HEK293 (cell line): ENCODE results near the gene BHLHE41.

ENCODE experiments used
- CTCF ChIA-PET: fragments of 350-600 bp; formaldehyde crosslinking; extraction: SDS; loops from one replicate; lab custom pipeline; 2021; ENCODE audit warnings: antibody characterized with exemption; lab: Yijun Ruan, JAX
- POLR2A ChIA-PET: fragments of 300-600 bp; formaldehyde crosslinking; extraction: SDS; loops from one replicate; lab custom pipeline; 2020; ENCODE audit warnings: antibody characterized with exemption, inconsistent platforms; lab: Yijun Ruan, JAX
- H3K27ac ChIP-seq: fragments of 200-500 bp; sonication (Bioruptor generic); 2 replicates; pipeline ENCODE4 v1.5.1; 2014; ENCODE audit warnings: low read depth, low read length, control low read depth, inconsistent platforms; ENCODE audit errors: extremely low read depth
- H3K36me3 ChIP-seq, 2 experiments: fragments of 200-500 bp in 1 of 2; sonication (Bioruptor generic) in 1 of 2; 1 replicate in 1 of 2; 2 replicates in 1 of 2; pipeline ENCODE4 v1.5.1; 2014 to 2017; ENCODE audit warnings: inconsistent platforms in 2 of 2, low read length in 2 of 2; ENCODE audit not compliant: control insufficient read depth in 2 of 2, insufficient read depth in 1 of 2
- H3K4me1 ChIP-seq: fragments of 200-500 bp; sonication (Bioruptor generic); 2 replicates; pipeline ENCODE4 v1.5.1; 2014; ENCODE audit warnings: mild to moderate bottlenecking, low read length, inconsistent platforms; ENCODE audit not compliant: control insufficient read depth, insufficient read depth
- H3K4me3 ChIP-seq: 2 replicates; pipeline ENCODE4 v1.5.1; 2011; ENCODE audit warnings: low read depth, mild to moderate bottlenecking, control low read depth, low read length, moderate library complexity
- H3K9me3 ChIP-seq: fragments of 200-500 bp; sonication (Bioruptor generic); 2 replicates; pipeline ENCODE4 v1.5.1; 2014; ENCODE audit warnings: low read depth, low read length, inconsistent platforms; ENCODE audit not compliant: control insufficient read depth, insufficient read depth
- AEBP2 ChIP-seq: fragments of 450-650 bp; formaldehyde crosslinking; IDR thresholded peaks from 2 replicates; pipeline ENCODE4 v1.5.1; 2016; ENCODE audit warnings: missing biosample characterization, missing genetic modification characterization, borderline replicate concordance
- GFI1B ChIP-seq: fragments of 450-650 bp; formaldehyde crosslinking; IDR thresholded peaks from 2 replicates; pipeline ENCODE4 v1.5.1; 2016; ENCODE audit warnings: missing biosample characterization, missing genetic modification characterization
- HOXC10 ChIP-seq: sonication (generic); formaldehyde crosslinking; IDR thresholded peaks from 2 replicates; pipeline ENCODE4 v1.8.1; 2023; ENCODE audit warnings: mild to moderate bottlenecking, missing genetic modification reagents
- INSM2 ChIP-seq: fragments of 450-650 bp; formaldehyde crosslinking; IDR thresholded peaks from 2 replicates; pipeline ENCODE4 v1.5.1; 2016; ENCODE audit warnings: missing biosample characterization, missing genetic modification characterization
- PRDM6 ChIP-seq: fragments of 450-650 bp; formaldehyde crosslinking; IDR thresholded peaks from 2 replicates; pipeline ENCODE4 v1.5.1; 2017; ENCODE audit warnings: missing biosample characterization, missing genetic modification characterization
- SP2 ChIP-seq: fragments of 450-650 bp; formaldehyde crosslinking; IDR thresholded peaks from 2 replicates; pipeline ENCODE4 v1.5.1; 2016; ENCODE audit warnings: missing biosample characterization, missing genetic modification characterization
- ZFP41 ChIP-seq: fragments of 450-650 bp; formaldehyde crosslinking; IDR thresholded peaks from 2 replicates; pipeline ENCODE4 v1.5.1; 2016; ENCODE audit warnings: missing biosample characterization, missing genetic modification characterization, borderline replicate concordance
- ZNF169 ChIP-seq: fragments of 450-650 bp; formaldehyde crosslinking; IDR thresholded peaks from 2 replicates; pipeline ENCODE4 v1.5.1; 2016; ENCODE audit warnings: missing biosample characterization, missing genetic modification characterization
- ZNF18 ChIP-seq: fragments of 450-650 bp; formaldehyde crosslinking; IDR thresholded peaks from 2 replicates; pipeline ENCODE4 v1.5.1; 2016; ENCODE audit warnings: missing biosample characterization, missing genetic modification characterization
- ZNF214 ChIP-seq: fragments of 450-650 bp; formaldehyde crosslinking; IDR thresholded peaks from 2 replicates; pipeline ENCODE4 v1.5.1; 2017; ENCODE audit warnings: missing biosample characterization, mild to moderate bottlenecking, missing genetic modification characterization, borderline replicate concordance
- ZNF274 ChIP-seq, 2 experiments: fragments of 200-500 bp in 1 of 2; fragments of 450-650 bp in 1 of 2; sonication (Bioruptor generic) in 1 of 2; formaldehyde crosslinking in 1 of 2; IDR thresholded peaks; 2 replicates each; pipeline versions ENCODE4 v1.5.1 to v1.6.1; 2014 to 2016; ENCODE audit warnings: borderline replicate concordance in 1 of 2, inconsistent platforms in 1 of 2, low read length in 1 of 2, missing biosample characterization in 1 of 2, missing genetic modification characterization in 1 of 2
- ZNF324 ChIP-seq: fragments of 450-650 bp; formaldehyde crosslinking; IDR thresholded peaks from 2 replicates; pipeline ENCODE4 v1.5.1; 2016; ENCODE audit warnings: missing biosample characterization, missing genetic modification characterization
- ZNF37A ChIP-seq: fragments of 450-650 bp; IDR thresholded peaks from 2 replicates; pipeline ENCODE4 v1.5.1; 2018; ENCODE audit warnings: missing biosample characterization, missing genetic modification characterization
- ZNF664 ChIP-seq: fragments of 450-650 bp; formaldehyde crosslinking; IDR thresholded peaks from 2 replicates; pipeline ENCODE4 v1.5.1; 2016; ENCODE audit warnings: missing biosample characterization, missing genetic modification characterization
- ZNF785 ChIP-seq: fragments of 450-650 bp; formaldehyde crosslinking; IDR thresholded peaks from 2 replicates; pipeline ENCODE4 v1.5.1; 2016; ENCODE audit warnings: missing biosample characterization, missing genetic modification characterization
- TF ChIP-seq, protein P1 (sequence below): fragments of 450-650 bp; formaldehyde crosslinking; IDR thresholded peaks from 2 replicates; pipeline ENCODE4 v1.5.1; 2016; ENCODE audit warnings: missing biosample characterization, missing genetic modification characterization

BHLHE41 gene

GRCh38 chr12:26088998-26089397, 35.8 kb downstream of the BHLHE41 start (continued):
- no peak for TF ChIP-seq PRDM6 (tag by site-specific recombination)
- TF ChIP-seq ZNF18 = no peak
- TF ChIP-seq ZNF785 (tag by site-specific recombination) = no peak
- TF ChIP-seq AEBP2 (tag by site-specific recombination) = no peak
- no peak for TF ChIP-seq ZFP41

DNA sequence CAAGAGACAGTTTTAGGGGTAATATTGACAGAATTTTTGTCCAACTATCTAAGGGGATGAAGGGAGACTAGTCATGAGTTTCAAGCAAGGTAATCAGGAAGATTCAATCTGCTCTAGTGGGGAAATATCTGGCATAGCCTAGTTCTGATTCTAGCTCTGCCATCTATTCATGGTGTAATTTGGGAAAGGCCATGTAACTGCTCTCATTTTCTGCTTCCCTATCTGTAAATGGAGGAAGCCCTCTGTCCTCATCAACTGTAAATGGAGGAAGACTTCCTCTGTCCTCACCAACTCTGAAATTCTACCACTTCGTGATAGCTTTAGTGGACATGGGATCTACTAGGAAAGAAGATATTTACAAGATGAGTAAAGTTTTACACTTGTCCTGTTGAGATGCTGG, 37.9 kb downstream of the BHLHE41 start:
- Histone ChIP-seq H3K4me1 (no peaks in the 10 kb centered on the region), H3K9me3 (no peaks in the 10 kb centered on the region), H3K4me3 (no peak overlapping the region), H3K36me3 (no peaks in the 10 kb centered on the region), H3K27ac (no peak overlapping the region)
- TF ChIP-seq, protein P1, sequence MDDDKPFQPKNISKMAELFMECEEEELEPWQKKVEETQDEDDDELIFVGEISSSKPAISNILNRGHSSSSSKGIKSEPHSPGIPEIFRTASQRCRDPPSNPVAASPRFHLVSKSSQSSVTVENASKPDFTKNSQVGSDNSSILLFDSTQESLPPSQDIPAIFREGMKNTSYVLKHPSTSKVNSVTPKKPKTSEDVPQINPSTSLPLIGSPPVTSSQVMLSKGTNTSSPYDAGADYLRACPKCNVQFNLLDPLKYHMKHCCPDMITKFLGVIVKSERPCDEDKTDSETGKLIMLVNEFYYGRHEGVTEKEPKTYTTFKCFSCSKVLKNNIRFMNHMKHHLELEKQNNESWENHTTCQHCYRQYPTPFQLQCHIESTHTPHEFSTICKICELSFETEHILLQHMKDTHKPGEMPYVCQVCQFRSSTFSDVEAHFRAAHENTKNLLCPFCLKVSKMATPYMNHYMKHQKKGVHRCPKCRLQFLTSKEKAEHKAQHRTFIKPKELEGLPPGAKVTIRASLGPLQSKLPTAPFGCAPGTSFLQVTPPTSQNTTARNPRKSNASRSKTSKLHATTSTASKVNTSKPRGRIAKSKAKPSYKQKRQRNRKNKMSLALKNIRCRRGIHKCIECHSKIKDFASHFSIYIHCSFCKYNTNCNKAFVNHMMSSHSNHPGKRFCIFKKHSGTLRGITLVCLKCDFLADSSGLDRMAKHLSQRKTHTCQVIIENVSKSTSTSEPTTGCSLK (tag by site-specific recombination) = no peak
- no peak for TF ChIP-seq INSM2
- TF ChIP-seq ZNF274 (IDR thresholded peaks at IDR 0.05; ENCODE audit: low read length) = no peak
- TF ChIP-seq ZNF274 (tag by site-specific recombination; IDR thresholded peaks at IDR 0.05; ENCODE audit: borderline replicate concordance) = no peak
- TF ChIP-seq ZNF324 = no peak
- no peak for TF ChIP-seq SP2 (tag by site-specific recombination)
- TF ChIP-seq ZNF214 (tag by site-specific recombination) = no peak
- TF ChIP-seq ZNF664 = no peak
- TF ChIP-seq GFI1B (tag by site-specific recombination) = no peak
- TF ChIP-seq ZNF169 (tag by site-specific recombination) = no peak
- no peak for TF ChIP-seq ZNF37A (tag by site-specific recombination)
- no peak for TF ChIP-seq HOXC10 (CRISPR knock-in tag)
- ChIA-PET POLR2A (no interaction called here), CTCF (interaction anchor here (0.5 to 0.6 kb wide), 2 partner anchors 997 to 1488 kb away, joined by 3 read pairs; no protein-coding TSS in a partner anchor)
